MM.1S (cell line): ENCODE measurements around the gene MS4A18.

Source experiments
- DNase-seq: peaks from one replicate; pipeline ENCODE4 v3.0.0-alpha.2; 2015
- H2AFZ ChIP-seq: fragments of 300-600 bp; sonication (generic); 2 replicates; pipeline ENCODE4 v1.6.0; 2016; ENCODE audit warnings: antibody characterized with exemption, low read length
- H3F3A ChIP-seq: fragments of 300-600 bp; sonication (generic); 2 replicates; pipeline ENCODE4 v1.6.1; 2016; ENCODE audit warnings: mild to moderate bottlenecking, antibody characterized with exemption, low read length, moderate library complexity, mixed read lengths; ENCODE audit not compliant: insufficient read depth
- H3K27ac ChIP-seq: fragments of 300-600 bp; sonication (generic); 2 replicates; pipeline ENCODE4 v1.5.1; 2016; ENCODE audit warnings: mild to moderate bottlenecking, low read length
- H3K27me3 ChIP-seq: fragments of 300-600 bp; sonication (generic); replicated peaks from 2 replicates; pipeline ENCODE4 v1.6.0; 2016; ENCODE audit warnings: low read length; ENCODE audit not compliant: insufficient read depth
- H3K36me3 ChIP-seq: fragments of 300-600 bp; sonication (generic); replicated peaks from 2 replicates; pipeline ENCODE4 v1.6.1; 2016; ENCODE audit warnings: mild to moderate bottlenecking, low read length, mixed read lengths; ENCODE audit not compliant: insufficient read depth
- H3K4me1 ChIP-seq: fragments of 300-600 bp; sonication (generic); 2 replicates; pipeline ENCODE4 v1.6.1; 2016; ENCODE audit warnings: low read length, mixed read lengths
- H3K4me2 ChIP-seq: fragments of 300-600 bp; sonication (generic); 2 replicates; pipeline ENCODE4 v1.6.0; 2016; ENCODE audit warnings: low read depth, low read length
- H3K4me3 ChIP-seq: fragments of 300-600 bp; sonication (generic); 2 replicates; pipeline ENCODE4 v1.5.1; 2016; ENCODE audit warnings: low read length, mixed read lengths
- H3K79me2 ChIP-seq: fragments of 300-600 bp; sonication (generic); 2 replicates; pipeline ENCODE4 v1.6.1; 2016; ENCODE audit warnings: mixed run types, low read length, mixed read lengths
- H3K9ac ChIP-seq: fragments of 300-600 bp; sonication (generic); 2 replicates; pipeline ENCODE4 v1.6.1; 2016; ENCODE audit warnings: low read length, mixed read lengths
- H3K9me2 ChIP-seq: fragments of 300-600 bp; sonication (generic); replicated peaks from 2 replicates; pipeline ENCODE4 v1.6.1; 2016; ENCODE audit warnings: mild to moderate bottlenecking, low read length, mixed read lengths; ENCODE audit not compliant: insufficient read depth
- H3K9me3 ChIP-seq: fragments of 300-600 bp; sonication (generic); replicated peaks from 2 replicates; pipeline ENCODE4 v1.6.1; 2016; ENCODE audit warnings: mild to moderate bottlenecking, low read length, mixed read lengths; ENCODE audit not compliant: insufficient read depth
- H4K20me1 ChIP-seq: fragments of 300-600 bp; sonication (generic); 2 replicates; pipeline ENCODE4 v1.6.1; 2016; ENCODE audit warnings: mild to moderate bottlenecking, low read length, moderate library complexity, mixed read lengths; ENCODE audit not compliant: insufficient read depth
- EZH2 ChIP-seq: fragments of 300-600 bp; sonication (generic); optimal IDR thresholded peaks from 2 replicates; pipeline ENCODE3; 2017; ENCODE audit warnings: low read depth, mild to moderate bottlenecking, antibody characterized with exemption, low read length, mixed read lengths
- EZH2phosphoT487 ChIP-seq: fragments of 300-600 bp; sonication (generic); IDR thresholded peaks from 2 replicates; pipeline ENCODE4 v1.6.1; 2018; ENCODE audit warnings: antibody characterized with exemption, low read length
- TF ChIP-seq, protein P1 (sequence below): fragments of 300-600 bp; sonication (generic); IDR thresholded peaks from 2 replicates; pipeline ENCODE4 v1.5.1; 2016; ENCODE audit warnings: antibody characterized with exemption, low read length, mixed read lengths

Gene MS4A18

DNA sequence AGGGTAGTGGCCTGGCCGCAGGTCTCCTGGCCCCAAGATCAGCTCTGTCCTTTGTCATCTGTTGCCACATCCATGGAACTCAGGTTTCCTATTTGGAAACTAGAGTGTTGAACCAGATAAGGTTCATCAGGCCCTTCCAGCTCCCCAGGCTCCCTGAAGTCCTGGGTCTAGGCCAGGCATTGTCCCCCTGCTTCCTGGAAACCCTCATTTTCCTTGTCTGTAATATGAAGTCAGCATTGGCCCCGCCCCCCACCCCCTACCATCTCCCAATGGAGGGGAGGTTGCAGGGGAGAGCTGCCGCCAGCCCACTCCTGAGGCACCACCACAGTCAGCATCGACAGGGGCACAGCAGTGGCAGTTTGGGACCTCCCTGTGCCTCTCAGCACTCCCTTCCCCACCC is 51.6 kb downstream of the MS4A18 start:
- H3K9ac ChIP-seq, result no peak overlapping the region
- no peaks in the 10 kb centered on the region for H3K36me3 ChIP-seq
- no peak overlapping the region for H3K4me2 ChIP-seq
- no peaks in the 10 kb centered on the region for H3K9me3 ChIP-seq
- H3F3A ChIP-seq, result no peaks in the 10 kb centered on the region
- peak overlapping the region; percentile 68 for H2AFZ ChIP-seq
- H3K27me3 ChIP-seq, result no peaks in the 10 kb centered on the region
- no peak for TF ChIP-seq EZH2
- TF ChIP-seq, protein P1, sequence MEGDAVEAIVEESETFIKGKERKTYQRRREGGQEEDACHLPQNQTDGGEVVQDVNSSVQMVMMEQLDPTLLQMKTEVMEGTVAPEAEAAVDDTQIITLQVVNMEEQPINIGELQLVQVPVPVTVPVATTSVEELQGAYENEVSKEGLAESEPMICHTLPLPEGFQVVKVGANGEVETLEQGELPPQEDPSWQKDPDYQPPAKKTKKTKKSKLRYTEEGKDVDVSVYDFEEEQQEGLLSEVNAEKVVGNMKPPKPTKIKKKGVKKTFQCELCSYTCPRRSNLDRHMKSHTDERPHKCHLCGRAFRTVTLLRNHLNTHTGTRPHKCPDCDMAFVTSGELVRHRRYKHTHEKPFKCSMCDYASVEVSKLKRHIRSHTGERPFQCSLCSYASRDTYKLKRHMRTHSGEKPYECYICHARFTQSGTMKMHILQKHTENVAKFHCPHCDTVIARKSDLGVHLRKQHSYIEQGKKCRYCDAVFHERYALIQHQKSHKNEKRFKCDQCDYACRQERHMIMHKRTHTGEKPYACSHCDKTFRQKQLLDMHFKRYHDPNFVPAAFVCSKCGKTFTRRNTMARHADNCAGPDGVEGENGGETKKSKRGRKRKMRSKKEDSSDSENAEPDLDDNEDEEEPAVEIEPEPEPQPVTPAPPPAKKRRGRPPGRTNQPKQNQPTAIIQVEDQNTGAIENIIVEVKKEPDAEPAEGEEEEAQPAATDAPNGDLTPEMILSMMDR, result no peak
- no peak for TF ChIP-seq EZH2phosphoT487
- no peak for DNase-seq
- no peaks in the 10 kb centered on the region for H3K79me2 ChIP-seq
- peaks cover 6% of the 10 kb centered on the region; the same call in 1 of the 2 replicates for H3K4me1 ChIP-seq
- no peaks in the 10 kb centered on the region for H3K9me2 ChIP-seq
- no peak overlapping the region for H3K4me3 ChIP-seq
- H3K27ac ChIP-seq, result no peak overlapping the region
- H4K20me1 ChIP-seq, result no peaks in the 10 kb centered on the region

DNA sequence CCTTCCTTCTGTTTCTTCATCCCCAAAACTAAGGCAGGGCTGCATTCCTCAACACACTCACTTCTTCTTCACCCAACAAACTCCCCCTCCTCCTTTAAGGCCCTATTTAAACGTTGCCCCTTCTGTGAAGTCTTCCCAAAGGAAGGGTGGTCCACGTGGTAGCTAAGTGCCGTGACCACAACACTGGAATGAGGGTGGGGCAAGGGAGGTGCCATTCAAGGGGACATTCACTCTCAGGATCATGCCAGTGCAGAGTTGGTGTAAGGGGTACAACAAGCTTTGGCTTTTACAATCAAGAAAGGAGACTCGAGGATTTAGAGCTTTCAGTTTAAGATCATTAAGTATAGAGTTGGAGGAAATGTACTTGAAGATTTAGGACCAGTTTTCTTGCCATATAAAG is 52.6 kb downstream of the MS4A18 start:
- no peak overlapping the region for H3K27ac ChIP-seq
- H3F3A ChIP-seq, result no peaks in the 10 kb centered on the region
- H3K4me1 ChIP-seq, result peaks cover 6% of the 10 kb centered on the region; the same call in 1 of the 2 replicates

DNA sequence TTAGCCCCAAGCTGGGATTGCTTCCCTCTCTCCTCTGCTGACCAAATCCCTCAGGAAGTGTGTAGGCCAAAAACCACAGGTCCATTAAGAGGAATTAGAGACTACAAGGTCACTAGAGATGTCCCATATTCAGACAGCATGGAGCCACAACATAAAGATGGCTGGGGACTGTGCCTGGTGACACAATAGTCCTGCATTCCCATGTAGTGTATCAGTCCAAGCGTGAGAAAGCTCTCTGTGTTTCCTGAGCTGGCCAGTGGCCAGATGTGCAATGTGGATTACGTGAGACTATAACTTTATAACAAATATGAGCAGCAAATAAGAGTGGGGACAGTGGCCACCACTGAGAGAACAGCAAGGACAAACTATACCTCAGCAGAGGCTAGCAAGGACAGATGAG is 53.1 kb downstream of the MS4A18 start:
- Histone ChIP-seq H3K9me2 (no peaks in the 10 kb centered on the region), H3K4me1 (peaks cover 6% of the 10 kb centered on the region; the same call in 1 of the 2 replicates), H3K27ac (no peak overlapping the region), H3K4me2 (no peak overlapping the region), H3K79me2 (no peaks in the 10 kb centered on the region), H2AFZ (no peak overlapping the region), H3K9ac (no peak overlapping the region), H3K4me3 (no peak overlapping the region), H3F3A (no peaks in the 10 kb centered on the region), H4K20me1 (no peaks in the 10 kb centered on the region), H3K9me3 (no peaks in the 10 kb centered on the region), H3K27me3 (no peaks in the 10 kb centered on the region), H3K36me3 (no peaks in the 10 kb centered on the region)
- TF ChIP-seq, protein P1, result no peak
- no peak for TF ChIP-seq EZH2phosphoT487
- DNase-seq, result no peak

More for the DNA sequence above, 52.6 kb downstream of the MS4A18 start:
- Histone ChIP-seq H3K9me3 (no peaks in the 10 kb centered on the region), H3K9me2 (no peaks in the 10 kb centered on the region), H3K4me2 (no peak overlapping the region), H3K4me3 (no peak overlapping the region), H3K36me3 (no peaks in the 10 kb centered on the region), H3K27me3 (no peaks in the 10 kb centered on the region), H3K79me2 (no peaks in the 10 kb centered on the region), H3K9ac (no peak overlapping the region), H2AFZ (no peak overlapping the region), H4K20me1 (no peaks in the 10 kb centered on the region)
- TF ChIP-seq, protein P1, result no peak
- TF ChIP-seq EZH2phosphoT487, result no peak
- TF ChIP-seq EZH2, result no peak
- no peak for DNase-seq
